Fibroblast of skin of right biceps (primary cell): ENCODE data around the gene ZDHHC24.
A peak's percentile ranks its signal among the peaks of the same experiment; 100 is the strongest.
"Not testable (repeated sequence)": the region's sequence is repeated elsewhere in the genome, so short reads cannot be mapped to it uniquely, and the experiment has no call there.

ENCODE experiments used
- DNase-seq: peaks from one replicate; pipeline ENCODE4 v3.0.0-alpha.2; 2013

ZDHHC24 gene

DNA sequence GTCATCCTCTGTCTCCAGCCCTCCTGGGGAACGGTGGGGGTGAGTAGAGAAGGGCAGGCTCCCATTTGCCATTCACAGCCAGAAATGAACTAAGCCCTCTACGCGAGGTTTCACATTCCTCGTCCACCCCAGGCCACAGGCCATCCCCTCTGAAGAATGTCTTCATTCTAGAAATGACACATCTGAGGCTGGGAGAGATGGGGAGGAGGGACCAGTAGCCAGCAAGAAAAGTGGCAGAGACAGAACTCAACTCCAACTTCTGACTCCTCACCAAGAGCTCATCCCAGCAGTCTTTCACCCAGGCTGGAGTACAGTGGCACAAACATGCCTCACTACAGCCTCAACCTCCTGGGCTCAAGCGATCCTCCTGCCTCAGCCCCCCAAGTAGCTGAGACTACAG lies 19.1 kb upstream of the ZDHHC24 start:
- no peak for DNase-seq

DNA sequence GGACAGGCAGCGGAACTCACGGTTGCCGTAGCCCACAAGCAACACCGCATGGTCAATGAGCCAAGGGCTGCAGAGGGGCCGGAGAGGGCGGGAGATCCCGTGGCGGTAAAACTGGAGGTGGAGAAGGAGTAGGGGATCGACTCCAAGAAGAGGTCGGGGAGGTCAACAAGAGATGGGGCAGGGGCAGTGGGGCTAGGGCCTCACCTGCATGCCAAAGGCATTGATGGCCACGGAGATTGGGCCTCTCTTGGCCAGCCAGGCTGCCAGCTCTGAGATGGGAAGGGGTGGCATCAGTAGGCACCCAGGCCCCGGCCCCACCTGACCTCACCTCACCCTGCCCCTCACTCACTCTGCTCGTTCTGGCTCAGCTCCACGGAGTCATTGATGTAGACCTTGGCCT lies 18.7 kb upstream of the ZDHHC24 start:
- DNase-seq: no peak

DNA sequence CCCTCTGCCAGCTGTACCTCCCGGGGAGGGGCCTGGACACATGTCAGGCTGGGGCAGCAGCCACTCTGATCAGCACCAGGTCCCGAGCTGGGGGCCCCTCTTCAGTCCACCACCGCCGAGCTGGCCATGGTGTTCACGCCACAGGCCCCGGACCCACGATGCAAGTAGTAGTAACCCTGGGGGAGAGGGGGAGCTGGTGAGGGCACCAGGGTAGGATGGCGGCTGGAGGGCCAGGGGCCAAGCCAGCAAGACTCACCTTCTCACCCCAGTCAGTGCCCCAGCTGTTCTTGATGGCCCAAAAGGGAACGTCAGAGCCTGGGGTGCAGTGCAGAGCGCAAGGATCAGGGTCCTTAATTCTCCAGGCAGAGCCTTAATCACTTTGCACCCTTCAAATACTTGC lies 18.0 kb upstream of the ZDHHC24 start:
- DNase-seq: no peak

DNA sequence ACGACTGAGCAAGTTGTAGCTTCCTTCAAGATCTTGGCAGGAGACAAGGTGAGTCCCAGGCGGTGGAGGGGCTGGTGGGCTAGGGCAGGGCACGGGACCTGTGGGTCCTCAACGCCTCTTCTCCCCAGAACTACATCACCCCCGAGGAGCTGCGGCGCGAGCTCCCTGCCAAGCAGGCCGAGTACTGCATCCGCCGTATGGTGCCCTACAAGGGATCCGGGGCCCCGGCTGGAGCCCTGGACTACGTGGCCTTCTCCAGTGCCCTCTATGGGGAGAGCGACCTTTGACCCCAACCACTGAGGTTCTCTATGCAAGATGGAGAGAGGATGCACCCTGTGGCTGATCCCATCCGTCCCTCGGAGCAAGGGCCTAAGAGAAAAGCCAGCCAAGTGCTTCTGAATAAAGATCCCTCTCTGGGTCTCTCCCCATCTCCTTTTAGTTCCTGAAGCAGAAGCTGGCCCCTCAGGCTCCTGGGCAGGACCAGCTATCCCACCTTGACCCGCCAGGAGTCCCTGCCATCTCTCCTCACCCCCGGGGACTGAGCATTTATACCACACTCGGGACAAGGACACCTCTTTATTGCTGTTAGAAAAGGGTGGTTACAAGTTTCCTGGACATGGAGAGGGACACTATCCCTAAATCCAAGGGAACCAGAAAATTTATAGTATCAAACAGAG lies 17.2 kb upstream of the ZDHHC24 start:
- DNase-seq: no peak

DNA sequence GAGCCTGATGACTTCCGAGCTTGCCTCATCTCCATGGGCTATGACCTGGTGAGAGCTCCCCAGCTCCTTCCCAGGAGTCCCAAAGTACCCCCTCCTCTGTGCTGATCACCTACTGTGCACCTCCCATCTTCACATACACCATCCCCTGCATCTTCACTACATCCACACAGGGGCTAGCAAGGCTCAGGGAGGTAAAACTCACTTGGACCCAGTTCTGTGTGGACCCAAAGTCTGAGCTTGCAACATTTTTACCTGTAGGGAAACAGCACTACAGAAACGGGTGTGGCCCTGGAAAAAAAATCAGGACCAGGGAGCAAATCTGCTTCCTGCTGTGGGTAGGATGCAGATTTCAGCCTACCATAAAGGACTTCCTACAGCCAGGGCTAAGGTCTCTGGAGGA lies 16.4 kb upstream of the ZDHHC24 start:
- no peak for DNase-seq

DNA sequence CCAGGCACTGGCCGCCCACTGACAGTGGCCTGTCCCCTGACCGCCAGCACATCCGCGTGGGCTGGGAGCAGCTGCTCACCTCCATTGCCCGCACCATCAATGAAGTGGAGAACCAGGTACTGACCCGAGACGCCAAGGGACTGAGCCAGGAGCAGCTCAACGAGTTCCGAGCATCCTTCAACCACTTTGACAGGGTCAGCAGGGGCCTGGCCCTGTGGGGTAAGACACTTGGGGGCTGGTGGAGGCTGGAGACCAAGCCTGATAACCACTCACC lies 16.1 kb upstream of the ZDHHC24 start:
- DNase-seq: no peak

DNA sequence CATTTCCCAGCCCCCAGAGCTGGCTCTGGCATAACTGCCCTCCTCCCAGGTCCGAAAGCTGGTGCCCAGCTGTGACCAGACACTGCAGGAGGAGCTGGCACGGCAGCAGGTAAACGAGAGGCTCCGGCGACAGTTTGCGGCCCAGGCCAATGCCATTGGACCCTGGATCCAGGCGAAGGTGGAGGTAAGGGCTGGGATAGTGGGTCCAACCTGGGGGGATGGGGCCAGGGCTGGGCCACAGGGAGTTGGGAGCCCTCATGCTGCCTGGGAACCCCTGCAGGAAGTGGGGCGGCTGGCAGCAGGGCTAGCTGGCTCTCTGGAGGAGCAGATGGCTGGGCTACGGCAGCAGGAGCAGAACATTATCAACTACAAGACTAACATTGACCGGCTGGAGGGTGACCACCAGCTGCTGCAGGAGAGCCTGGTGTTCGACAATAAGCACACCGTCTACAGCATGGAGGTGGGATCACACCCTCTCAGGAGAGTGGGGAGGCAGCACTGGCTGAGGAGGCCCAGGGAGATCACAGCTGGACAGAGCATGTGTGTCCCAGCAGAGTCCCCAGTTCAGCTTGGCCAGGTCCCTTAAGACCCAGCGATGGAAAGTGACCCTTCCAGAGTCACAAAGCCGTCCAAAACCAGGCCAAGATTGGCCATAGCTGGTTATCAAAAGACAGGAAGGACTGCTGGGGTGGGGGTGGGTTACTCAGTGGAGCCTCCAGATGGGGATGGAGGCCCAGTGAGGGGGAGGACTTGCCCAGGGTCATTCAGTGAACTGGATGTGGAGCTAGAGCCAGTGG lies 15.5 kb upstream of the ZDHHC24 start:
- no peak for DNase-seq

DNA sequence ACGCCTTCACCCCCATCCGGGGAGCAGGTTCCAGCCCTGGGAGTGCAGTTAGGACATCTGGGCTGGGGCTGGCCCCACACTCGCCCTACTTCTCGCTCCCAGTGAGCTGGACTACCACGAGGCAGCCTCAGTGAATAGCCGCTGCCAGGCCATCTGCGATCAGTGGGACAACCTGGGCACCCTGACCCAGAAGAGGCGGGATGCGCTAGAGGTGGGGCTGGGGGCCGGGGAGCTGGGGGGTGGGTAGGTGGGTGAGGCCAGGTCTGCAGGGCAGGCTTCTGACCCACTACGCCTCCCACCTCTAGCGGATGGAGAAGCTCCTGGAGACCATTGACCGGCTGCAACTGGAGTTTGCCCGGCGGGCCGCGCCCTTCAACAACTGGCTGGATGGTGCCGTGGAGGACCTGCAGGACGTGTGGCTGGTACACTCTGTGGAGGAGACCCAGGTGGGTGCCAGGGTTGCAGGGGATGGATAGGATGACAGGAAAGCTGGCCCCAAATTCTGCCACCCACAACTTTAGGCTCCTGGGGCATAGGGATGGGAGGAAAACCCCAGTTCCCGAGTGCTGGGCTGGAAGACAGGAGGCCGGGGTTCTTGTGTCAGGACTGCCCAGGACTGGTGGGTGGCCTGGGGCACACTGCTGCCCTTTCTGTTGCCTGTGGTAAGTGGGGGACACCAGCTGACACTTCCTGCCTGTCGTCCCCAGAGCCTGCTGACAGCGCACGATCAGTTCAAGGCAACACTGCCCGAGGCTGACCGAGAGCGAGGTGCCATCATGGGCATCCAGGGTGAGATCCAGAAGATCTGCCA lies 14.2 kb upstream of the ZDHHC24 start:
- DNase-seq: no peak

DNA sequence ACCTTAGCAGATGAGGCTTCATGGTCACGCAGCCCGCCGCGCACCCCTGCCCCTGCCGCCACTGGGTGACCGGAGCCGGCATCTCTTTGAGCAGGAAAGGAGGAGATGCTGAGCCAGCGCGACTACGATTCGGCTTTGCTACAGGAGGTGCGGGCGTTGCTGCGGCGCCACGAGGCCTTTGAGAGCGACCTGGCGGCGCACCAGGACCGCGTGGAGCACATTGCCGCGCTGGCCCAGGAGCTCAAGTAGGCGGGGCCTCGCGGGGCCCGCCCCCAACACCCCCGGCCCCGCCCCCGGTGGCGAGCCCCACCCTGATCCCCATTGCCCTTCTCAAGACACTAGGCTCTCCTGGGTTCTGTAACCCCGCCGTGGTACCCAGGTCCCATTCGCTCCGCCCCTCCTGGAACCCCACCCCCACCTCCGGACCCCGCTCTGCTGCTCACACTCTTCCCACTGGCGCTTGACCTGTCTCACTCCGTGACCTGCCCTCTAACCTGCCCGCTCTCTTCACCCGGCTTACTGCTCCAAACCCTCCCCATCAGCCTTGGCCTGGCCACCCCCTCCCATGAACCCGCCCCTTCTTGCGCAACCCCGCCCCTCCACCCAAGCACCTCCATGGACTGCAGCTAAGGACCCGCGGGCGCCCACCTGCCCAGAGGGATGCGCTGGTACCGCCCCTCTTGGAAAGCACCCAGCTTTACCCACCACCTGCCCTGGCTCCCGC lies 13.5 kb upstream of the ZDHHC24 start:
- peak; percentile 22 for DNase-seq

DNA sequence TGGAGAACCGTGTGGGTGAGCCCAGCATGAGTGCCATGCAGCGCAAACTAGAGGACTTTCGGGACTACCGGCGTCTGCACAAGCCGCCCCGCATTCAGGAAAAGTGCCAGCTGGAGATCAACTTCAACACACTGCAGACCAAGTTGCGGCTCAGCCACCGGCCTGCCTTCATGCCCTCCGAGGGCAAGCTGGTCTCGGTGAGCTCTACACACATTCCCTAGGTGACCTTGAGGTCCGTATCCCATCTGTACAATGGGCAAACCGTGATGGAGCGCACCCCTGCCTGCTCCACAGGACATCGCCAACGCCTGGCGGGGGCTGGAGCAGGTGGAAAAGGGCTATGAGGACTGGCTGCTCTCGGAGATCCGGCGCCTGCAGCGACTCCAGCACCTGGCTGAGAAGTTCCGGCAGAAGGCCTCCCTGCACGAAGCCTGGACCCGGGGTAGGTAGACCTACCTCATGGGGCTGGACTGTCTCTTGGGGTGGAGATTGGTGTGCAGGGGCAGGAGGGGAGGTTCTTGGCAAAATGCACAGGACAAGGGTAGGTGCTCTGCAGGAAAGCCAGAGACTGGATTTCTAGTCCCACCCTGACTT lies 12.0 kb upstream of the ZDHHC24 start:
- no peak for DNase-seq

DNA sequence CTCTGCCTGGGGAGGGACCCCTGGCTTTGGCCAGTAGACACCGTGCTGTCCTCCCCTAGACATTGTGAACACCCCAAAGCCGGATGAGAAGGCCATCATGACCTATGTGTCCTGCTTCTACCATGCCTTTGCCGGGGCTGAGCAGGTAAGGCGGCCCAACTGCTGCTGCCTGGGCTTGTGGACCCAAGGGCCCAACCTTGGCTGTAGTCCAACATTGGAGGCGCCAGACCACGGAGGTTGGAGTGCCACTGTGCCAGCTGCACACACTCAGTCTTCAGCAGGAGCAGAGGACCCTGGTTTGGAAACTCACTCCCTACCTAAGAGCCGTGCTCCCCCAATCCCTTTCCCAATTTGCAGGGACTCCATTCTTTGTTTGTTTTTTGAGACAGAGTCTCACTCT lies 10.2 kb upstream of the ZDHHC24 start:
- DNase-seq: no peak

DNA sequence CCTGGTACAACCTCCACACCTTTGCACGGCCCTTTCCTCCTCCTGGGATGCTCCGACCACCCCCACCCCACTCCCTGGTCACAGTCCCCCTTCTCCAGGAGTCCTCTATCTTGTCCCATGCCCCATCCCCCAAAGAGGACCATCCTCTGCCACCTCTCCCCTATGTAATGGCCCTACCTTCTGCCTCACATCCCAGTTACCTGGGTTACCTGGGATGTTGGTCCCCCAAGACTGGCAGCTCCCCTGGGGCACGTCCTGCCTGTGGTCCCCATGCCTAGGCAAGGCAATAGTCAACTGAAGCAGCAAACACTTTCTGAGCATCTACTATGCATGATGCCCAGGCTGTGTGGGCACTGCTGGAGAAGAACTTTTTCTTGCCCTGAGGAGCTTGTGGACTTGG lies 9.6 kb upstream of the ZDHHC24 start:
- DNase-seq: no peak

DNA sequence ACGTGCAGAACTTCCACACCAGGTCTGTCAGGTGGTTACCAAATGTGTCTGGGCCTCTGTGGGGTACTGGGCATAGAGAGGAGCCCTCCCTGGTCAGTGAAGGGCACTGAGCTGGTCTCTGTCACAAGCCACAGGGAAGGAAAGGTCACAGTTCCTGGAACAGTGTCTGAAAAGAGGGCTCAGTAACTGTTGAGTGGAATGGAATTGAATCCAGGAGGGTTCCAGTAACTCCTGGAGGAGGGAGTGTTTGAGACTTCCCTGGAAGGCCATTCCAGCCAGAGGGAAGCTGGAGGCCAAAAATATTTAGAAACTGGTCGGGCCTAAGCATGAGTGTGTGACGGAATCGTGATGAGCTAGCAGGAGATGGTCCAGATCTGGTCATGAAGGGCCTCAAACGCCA lies 8.8 kb upstream of the ZDHHC24 start:
- no peak for DNase-seq

DNA sequence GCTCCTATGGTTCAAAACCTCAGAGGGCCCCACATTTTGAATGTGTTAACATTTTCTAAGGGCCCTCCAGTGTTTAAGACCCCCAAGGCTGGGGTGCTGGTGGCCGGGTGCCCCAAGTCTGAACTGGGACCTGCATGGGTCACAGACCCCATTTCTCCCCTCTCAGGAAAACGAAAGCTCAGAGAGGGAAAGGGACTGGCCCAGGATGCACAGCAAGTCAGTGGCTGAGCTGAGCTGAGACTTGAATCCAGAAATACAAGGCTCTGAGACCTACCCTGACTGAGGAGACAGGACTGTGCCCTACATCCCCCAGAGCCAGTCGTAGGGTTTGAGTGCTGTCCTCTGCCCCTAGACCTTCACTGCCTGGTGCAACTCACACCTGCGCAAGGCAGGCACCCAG lies 5.0 kb upstream of the ZDHHC24 start:
- DNase-seq: no peak

DNA sequence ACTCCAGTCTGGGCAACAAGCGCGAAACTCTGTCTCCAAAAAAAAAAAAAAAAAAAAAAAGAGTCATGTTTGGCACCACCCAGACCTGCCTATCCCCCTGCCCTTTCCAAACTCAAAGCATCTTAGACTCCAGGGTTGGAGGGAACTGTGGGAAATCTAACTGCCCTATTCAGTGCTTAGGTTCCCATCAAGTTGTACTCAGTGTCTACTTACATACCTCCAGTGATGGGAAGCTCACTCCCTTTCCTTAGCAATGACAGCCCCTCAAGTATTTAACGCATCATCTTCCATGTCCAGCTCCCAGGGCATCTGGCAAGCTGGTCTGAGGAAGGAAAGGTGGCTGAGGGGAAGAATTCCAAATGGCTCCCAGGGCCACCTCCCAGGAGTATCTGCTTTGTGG lies 3.8 kb upstream of the ZDHHC24 start:
- DNase-seq: no peak

DNA sequence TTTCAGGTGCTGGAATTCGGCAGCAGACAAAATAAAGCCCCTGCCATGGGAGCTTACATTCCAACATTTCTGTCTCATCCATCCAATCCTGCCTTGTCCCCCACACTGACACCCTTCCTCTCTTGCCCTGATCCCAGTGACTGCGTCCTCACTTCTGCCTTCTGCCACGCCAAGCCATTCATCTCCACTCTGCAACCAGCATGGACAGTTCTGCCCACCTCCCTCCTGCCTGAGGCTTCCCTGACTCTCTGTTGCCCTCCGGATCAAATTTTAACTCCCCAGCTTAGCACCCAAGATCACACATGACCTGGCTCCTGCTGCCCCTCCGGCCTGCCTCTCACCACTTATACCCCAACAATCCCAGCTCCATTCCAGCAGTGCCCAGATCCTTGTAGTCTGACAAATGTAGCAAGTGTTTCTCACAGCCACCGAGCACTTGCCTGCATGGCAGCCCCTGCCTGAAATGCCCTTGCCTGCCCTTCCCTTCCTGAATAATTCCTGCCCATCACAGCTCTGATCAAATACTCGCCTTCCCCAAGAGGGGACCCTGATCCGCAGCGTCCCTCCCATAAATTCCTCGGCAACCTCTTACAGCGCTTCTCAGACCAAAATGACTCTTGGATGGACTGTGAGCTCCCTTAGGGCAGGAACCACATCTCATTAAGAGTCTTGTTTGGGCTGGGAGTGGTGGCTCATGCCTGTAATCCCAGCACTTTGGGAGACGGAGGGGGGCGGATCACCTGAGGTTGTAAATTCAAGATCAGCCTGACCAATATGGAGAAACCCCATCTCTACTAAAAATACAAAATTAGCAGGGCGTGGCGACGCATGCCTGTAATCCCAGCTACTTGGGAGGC lies 3.2 kb upstream of the ZDHHC24 start:
- no peak for DNase-seq

DNA sequence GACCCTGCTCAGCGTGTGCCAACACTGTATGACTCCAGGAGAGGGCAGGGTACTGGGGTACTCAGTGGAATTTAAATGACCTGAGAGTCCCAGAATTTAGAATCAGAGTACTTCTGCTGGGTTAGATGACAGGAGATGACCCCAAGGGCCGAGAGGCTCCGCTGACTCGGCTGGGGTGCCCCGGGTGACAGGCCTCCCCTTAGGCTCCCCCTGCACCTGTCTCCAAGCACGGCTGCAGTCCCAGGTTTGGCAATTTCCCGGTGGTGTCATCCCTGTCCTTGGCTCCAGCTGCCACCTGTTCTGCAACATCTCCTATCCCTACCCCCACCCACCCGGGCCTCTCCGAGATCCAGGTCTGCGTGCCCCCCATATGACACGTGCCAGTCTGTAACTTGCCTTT lies 2.2 kb upstream of the ZDHHC24 start:
- DNase-seq: no peak

DNA sequence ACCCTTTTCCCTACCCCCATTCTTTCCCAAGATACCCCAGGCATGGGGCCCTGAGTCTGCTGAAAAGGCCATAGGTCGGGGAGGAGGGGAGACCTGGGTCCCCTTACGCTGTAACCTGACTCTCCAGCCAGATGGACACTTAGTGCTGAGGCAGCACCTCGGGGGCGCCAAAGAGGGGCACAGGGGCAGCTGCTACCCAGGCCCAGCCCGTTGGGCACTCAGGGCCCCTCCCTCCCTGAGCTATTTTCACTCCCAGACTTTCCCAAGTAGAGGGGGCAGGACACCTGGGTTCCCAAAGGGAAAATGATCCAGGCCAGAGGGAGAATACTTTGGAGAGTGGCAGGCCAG lies 1.8 kb upstream of the ZDHHC24 start:
- DNase-seq: no peak

DNA sequence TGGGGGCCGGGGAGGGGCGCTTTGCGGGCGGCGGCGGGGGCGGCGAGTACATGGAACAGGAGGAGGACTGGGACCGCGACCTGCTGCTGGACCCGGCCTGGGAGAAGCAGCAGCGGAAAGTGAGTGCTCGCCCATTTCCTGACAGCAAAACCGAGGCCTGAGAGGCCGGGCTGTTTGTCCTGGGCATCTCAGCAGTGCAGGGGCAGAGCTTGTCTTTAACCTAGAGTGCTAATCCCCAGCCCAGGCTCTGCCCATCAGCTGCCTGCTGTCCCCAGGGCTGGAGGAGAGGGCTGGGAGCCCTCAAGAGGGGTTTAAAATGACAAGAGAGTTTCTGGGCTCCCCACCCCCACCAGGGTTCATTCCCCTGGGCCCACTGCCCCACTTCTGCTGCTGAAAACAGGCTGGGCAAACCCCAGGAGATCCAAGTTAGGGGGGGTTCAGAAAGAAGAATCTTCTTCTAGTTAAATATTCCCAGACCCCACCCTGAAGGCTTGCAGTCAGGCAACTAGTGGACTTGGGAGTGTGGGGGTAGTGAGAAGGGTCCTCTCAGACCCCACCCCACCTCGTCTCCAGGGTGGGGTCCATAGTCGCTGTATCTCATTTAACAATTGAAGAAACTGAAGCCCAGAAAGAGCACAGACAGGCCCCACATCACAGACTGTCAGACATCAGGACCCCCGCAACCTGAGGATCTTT lies 1.3 kb upstream of the ZDHHC24 start:
- DNase-seq: no peak

DNA sequence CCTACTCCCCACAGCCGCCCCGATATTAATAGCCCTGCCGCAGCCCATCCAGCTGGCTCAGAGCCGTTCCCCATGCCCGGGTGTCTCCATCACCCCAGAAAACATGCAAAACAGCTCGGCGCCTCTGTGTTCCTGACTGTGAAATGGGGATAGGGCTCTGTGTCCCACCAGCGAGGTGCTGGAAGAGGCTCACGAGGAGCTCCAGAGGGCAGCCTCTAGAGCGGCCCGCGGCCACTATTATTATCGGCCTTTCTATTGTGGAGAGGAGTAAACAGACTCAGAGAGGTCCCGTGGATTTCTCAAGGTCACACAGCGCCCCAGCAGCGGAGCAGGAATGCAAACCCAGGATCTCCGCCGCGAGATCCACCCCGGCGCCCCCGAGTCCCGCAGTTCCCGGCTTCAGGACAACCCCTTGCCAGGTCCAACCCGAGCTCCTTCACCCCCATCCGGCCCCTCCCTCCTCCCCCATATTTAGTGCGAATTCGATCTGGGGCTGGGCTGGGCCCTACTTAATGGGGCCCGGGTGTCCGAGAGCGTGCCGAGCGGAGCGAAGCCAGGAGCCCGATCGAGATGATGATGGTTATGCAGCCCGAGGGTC lies 619 bp upstream of the ZDHHC24 start, which contains the start of gene ACTN3:
TSS of gene ACTN3 (plus strand) at position 536 of the 598 bp plus-strand sequence. CDS start at position 571, 35 bp downstream.
- DNase-seq: peak; percentile 45

DNA sequence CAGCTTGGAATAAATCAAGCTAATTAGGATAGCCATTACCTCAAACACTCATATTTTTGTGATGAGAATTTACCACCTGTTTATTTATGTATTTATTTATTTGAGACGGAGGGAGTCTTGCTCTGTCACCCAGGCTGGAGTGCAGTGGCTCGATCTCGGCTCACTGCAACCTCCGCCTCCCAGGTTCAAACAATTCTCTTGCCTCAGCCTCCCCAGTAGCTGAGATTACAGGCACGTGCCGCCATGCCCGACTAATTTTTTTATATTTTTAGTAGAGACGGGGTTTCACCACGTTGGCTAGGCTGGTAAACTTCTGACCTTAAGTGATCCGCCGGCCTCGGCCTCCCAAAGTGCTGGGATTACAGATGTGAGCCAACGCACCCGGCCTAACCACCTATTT lies 896 bp downstream of the ZDHHC24 start:
- not testable (repeated sequence) for DNase-seq
